ENCODE data around the gene CCNB1.
A peak's percentile ranks its signal among the peaks of the same experiment; 100 is the strongest.
"Not testable (repeated sequence)": the region's sequence is repeated elsewhere in the genome, so short reads cannot be mapped to it uniquely, and the experiment has no call there.

Gene CCNB1

DNA sequence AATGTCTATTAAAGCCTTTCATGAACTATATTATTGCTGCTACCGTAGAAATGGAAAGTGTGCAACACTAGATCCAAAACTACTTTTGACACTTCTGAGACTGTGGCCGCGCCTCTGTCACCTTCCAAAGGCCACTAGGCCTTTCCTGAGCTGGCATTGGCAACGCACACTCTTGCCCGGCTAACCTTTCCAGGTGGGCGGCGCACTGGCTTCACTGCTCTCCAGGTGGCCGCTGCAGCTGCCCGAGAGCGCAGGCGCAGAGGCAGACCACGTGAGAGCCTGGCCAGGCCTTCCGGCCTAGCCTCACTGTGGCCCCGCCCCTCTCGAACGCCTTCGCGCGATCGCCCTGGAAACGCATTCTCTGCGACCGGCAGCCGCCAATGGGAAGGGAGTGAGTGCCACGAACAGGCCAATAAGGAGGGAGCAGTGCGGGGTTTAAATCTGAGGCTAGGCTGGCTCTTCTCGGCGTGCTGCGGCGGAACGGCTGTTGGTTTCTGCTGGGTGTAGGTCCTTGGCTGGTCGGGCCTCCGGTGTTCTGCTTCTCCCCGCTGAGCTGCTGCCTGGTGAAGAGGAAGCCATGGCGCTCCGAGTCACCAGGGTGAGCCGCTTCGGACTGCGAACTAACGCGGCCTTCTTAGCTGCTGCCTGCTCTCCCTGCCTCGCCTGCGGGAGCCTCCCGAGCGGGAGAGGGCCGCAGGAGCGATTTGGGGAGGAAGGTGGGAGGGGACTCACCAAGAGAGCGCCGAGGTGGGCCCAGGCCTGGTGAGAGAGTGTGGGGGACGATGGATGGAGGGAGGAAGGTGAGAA is at the start of gene CCNB1:
Gene CCNB1 (plus strand): TSS at position 465 of the 807 bp plus-strand sequence. CDS start 113 bp downstream, at position 578.
- no peaks in the 10 kb centered on the region for H3K36me3 ChIP-seq (ENCODE audit: control insufficient read depth, insufficient read depth, low read length)
- H3K4me3 ChIP-seq (ENCODE audit: low read length), result peak within 1 kb of the TSS; percentile 86
- peak within 1 kb of the TSS; percentile 69 for H3K9ac ChIP-seq (ENCODE audit: low read length)
- H3K9me3 ChIP-seq (ENCODE audit: control insufficient read depth, low read length), result no peaks in the 10 kb centered on the region
- peaks cover 13% of the 10 kb centered on the region for H3K4me1 ChIP-seq (ENCODE audit: control insufficient read depth, insufficient read depth, low read length)
- no peaks in the 10 kb centered on the region for H3K27me3 ChIP-seq (ENCODE audit: control insufficient read depth, insufficient read depth, low read length)

DNA sequence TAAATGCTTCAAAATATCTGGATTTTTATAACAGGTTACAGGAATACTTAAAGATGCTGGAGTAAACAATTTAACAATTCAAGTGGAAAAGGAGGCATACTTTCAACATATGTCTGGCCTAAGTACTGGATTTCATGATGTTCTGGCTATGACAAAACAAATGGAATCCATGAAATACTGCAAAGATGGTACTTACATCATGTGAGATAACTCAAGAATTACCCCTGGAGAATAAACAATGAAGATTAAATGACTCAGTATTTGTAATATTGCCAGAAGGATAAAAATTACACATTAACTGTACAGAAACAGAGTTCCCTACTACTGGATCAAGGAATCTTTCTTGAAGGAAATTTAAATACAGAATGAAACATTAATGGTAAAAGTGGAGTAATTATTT is 37.5 kb upstream of the CCNB1 start:
- Histone ChIP-seq H3K9ac (ENCODE audit: low read length) (no peak overlapping the region), H3K4me3 (ENCODE audit: low read length) (no peak overlapping the region), H3K27me3 (ENCODE audit: control insufficient read depth, insufficient read depth, low read length) (no peaks in the 10 kb centered on the region), H3K4me1 (ENCODE audit: control insufficient read depth, insufficient read depth, low read length) (no peaks in the 10 kb centered on the region), H3K36me3 (ENCODE audit: control insufficient read depth, insufficient read depth, low read length) (no peaks in the 10 kb centered on the region), H3K9me3 (ENCODE audit: control insufficient read depth, low read length) (no peaks in the 10 kb centered on the region)

DNA sequence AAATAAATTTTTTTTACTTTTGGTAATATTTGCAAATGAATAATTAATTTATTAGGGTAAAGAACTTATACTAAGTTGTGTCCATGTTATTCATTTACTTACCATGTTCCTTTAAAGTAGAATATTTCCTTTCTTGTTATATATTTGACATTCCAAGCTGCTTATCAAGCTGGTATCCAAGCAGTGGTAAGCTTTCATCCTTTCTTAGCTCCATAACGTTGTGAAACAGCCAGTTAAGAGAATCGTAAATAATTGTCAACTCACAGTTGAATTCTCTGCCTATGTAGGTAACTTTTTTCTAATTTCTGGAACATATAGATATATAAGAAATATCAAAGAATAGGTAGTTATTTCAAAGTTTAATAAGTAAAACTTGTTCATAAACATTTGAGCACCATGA is 36.7 kb upstream of the CCNB1 start:
- no peaks in the 10 kb centered on the region for H3K4me1 ChIP-seq (ENCODE audit: control insufficient read depth, insufficient read depth, low read length)
- no peaks in the 10 kb centered on the region for H3K9me3 ChIP-seq (ENCODE audit: control insufficient read depth, low read length)
- no peaks in the 10 kb centered on the region for H3K36me3 ChIP-seq (ENCODE audit: control insufficient read depth, insufficient read depth, low read length)
- no peaks in the 10 kb centered on the region for H3K27me3 ChIP-seq (ENCODE audit: control insufficient read depth, insufficient read depth, low read length)
- H3K4me3 ChIP-seq (ENCODE audit: low read length), result no peak overlapping the region
- H3K9ac ChIP-seq (ENCODE audit: low read length), result no peak overlapping the region

DNA sequence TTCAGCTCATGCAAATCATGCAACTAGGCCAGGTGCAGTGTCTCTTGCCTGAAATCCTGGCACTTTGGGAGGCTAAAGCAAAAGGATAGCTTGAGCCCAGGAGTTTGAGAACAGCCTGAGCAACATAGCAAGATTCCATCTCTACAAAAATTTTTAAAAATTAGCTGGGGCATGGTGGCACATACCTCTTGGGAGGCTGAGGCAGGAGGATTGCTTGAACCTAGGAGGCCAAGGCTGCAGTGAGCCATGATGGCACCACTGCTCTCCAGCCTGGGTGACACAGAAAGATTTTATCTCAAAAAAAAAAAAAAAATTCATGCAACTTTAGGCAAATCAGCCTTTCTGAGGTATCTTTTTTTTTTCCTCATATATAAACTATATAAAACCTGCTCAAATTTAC is 35.6 kb upstream of the CCNB1 start:
- H3K4me1 ChIP-seq (ENCODE audit: control insufficient read depth, insufficient read depth, low read length), result no peaks in the 10 kb centered on the region
- H3K4me3 ChIP-seq (ENCODE audit: low read length), result no peak overlapping the region
- no peak overlapping the region for H3K9ac ChIP-seq (ENCODE audit: low read length)
- H3K36me3 ChIP-seq (ENCODE audit: control insufficient read depth, insufficient read depth, low read length), result no peaks in the 10 kb centered on the region
- no peaks in the 10 kb centered on the region for H3K9me3 ChIP-seq (ENCODE audit: control insufficient read depth, low read length)
- no peaks in the 10 kb centered on the region for H3K27me3 ChIP-seq (ENCODE audit: control insufficient read depth, insufficient read depth, low read length)

DNA sequence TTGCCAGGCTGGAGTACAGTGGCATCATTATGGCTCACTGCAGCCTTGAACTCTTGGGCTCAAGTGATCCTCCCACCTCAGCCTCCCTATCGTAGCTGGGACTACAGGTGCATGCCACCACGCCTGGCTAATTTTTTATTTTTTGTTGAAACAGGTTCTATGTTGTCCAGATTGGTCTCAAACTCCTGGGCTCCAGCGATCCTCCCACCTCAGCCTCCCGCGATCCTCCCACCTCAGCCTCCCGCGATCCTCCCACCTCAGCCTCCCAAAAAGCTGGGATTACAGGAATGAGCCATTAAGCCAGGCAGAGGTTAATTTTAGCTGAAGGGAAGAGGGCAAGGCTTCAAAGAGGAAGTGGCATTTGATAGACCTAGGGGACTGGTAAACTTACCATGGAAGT is 32.8 kb upstream of the CCNB1 start:
- Histone ChIP-seq H3K36me3 (ENCODE audit: control insufficient read depth, insufficient read depth, low read length) (no peaks in the 10 kb centered on the region), H3K27me3 (ENCODE audit: control insufficient read depth, insufficient read depth, low read length) (no peaks in the 10 kb centered on the region), H3K9me3 (ENCODE audit: control insufficient read depth, low read length) (no peaks in the 10 kb centered on the region), H3K9ac (ENCODE audit: low read length) (no peak overlapping the region), H3K4me1 (ENCODE audit: control insufficient read depth, insufficient read depth, low read length) (no peaks in the 10 kb centered on the region), H3K4me3 (ENCODE audit: low read length) (no peak overlapping the region)

DNA sequence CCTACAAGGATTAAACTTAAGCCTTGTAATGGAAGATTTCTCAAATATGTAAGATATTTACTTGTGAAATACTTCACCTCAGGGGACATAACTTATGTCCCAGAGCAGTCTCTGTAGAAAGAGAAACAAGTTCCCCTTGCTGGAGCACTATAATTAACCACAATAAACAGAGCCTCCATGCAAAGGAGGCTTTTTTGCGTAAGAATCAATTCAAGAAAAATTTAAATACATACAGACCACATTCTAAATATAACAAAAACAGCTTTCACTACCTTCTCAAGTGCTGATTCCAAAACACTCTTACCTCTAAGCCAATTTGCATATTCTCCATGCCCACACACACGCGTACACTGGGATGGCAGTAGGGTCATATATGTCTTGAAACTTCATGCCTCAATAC is 30.7 kb upstream of the CCNB1 start:
- Histone ChIP-seq H3K9ac (ENCODE audit: low read length) (no peak overlapping the region), H3K27me3 (ENCODE audit: control insufficient read depth, insufficient read depth, low read length) (no peaks in the 10 kb centered on the region), H3K9me3 (ENCODE audit: control insufficient read depth, low read length) (no peaks in the 10 kb centered on the region), H3K36me3 (ENCODE audit: control insufficient read depth, insufficient read depth, low read length) (no peaks in the 10 kb centered on the region), H3K4me3 (ENCODE audit: low read length) (no peak overlapping the region), H3K4me1 (ENCODE audit: control insufficient read depth, insufficient read depth, low read length) (no peaks in the 10 kb centered on the region)

DNA sequence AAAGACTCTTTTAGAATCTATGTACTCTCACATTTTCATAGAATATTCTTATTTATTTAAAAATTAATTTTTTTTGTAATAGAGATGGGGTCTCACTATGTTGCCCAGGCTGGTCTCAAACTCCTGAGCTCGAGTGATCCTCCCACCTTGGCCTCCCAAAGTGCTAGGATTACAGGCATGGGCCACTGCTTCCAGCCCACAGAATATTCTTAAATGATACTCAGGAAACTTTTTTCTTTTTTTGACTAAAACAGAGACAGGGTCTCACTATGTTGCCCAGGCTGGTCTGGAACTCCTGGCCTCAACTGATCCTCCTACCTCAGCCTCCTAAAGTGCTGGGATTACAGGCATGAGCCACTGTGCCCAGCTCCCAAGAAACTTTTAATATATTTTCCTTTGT is 29.7 kb upstream of the CCNB1 start:
- not testable (repeated sequence) for H3K9ac ChIP-seq (ENCODE audit: low read length); H3K4me1 ChIP-seq (ENCODE audit: control insufficient read depth, insufficient read depth, low read length); H3K36me3 ChIP-seq (ENCODE audit: control insufficient read depth, insufficient read depth, low read length); H3K27me3 ChIP-seq (ENCODE audit: control insufficient read depth, insufficient read depth, low read length); H3K4me3 ChIP-seq (ENCODE audit: low read length); H3K9me3 ChIP-seq (ENCODE audit: control insufficient read depth, low read length)

DNA sequence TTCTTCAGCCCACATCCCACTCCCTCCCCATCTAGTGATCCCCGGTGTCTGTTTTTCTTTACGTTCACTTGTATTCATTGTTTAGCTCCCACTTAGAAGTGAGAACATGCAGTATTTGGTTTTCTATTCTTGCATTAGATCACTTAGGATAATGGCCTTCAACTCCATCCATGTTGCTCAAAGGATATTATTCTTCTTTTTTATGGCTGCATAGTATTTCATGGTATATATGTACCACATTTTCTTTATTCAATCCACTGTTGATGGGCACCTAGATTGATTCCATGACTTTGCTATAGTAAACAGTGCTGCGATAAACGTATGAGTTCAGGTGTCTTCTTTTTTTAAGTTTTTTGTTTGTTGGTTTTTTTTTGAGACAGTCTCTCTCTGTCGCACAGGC is 29.1 kb upstream of the CCNB1 start:
- Histone ChIP-seq H3K4me1 (ENCODE audit: control insufficient read depth, insufficient read depth, low read length) (no peaks in the 10 kb centered on the region), H3K4me3 (ENCODE audit: low read length) (no peak overlapping the region), H3K9me3 (ENCODE audit: control insufficient read depth, low read length) (no peaks in the 10 kb centered on the region), H3K27me3 (ENCODE audit: control insufficient read depth, insufficient read depth, low read length) (no peaks in the 10 kb centered on the region), H3K36me3 (ENCODE audit: control insufficient read depth, insufficient read depth, low read length) (no peaks in the 10 kb centered on the region), H3K9ac (ENCODE audit: low read length) (no peak overlapping the region)

DNA sequence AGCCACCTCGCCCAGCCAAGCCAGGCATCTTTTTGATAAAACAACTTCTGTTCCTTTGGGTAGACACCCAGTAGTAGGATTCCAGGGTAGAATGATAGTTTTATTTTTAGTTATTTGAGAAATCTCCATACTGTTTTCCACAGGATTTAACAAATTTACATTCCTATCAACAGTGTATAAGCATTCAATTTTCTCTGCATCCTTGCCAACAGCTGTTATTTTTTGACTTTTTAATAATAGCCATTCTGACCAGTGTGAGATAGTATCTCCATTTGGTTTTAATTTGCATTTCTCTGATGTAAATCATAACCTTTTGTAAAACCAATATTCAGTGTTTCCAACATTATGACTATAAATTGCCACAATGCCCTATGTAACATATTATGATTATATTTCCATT is 28.2 kb upstream of the CCNB1 start:
- H3K27me3 ChIP-seq (ENCODE audit: control insufficient read depth, insufficient read depth, low read length), result no peaks in the 10 kb centered on the region
- no peaks in the 10 kb centered on the region for H3K9me3 ChIP-seq (ENCODE audit: control insufficient read depth, low read length)
- no peak overlapping the region for H3K4me3 ChIP-seq (ENCODE audit: low read length)
- H3K4me1 ChIP-seq (ENCODE audit: control insufficient read depth, insufficient read depth, low read length), result no peaks in the 10 kb centered on the region
- no peaks in the 10 kb centered on the region for H3K36me3 ChIP-seq (ENCODE audit: control insufficient read depth, insufficient read depth, low read length)
- H3K9ac ChIP-seq (ENCODE audit: low read length), result no peak overlapping the region

DNA sequence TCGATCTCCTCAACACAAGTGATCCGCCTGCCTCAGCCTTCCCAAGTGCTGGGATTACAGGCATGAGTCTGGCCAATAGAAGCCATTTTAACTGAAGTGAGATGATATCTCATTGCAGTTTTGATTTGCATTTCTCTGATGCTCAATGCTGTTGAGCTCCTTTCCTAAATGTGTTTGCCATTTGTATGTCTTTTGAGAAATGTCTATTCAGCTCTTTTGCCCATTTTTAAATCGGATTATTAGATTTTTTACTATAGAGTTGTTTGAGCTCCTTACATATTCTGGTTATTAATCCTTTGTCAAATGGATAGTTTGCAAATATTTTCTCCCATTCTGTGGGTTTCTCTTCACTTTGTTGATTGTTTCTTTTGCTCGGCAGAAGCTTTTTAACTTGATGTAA is 26.7 kb upstream of the CCNB1 start:
- not testable (repeated sequence) for H3K4me1 ChIP-seq (ENCODE audit: control insufficient read depth, insufficient read depth, low read length); H3K9me3 ChIP-seq (ENCODE audit: control insufficient read depth, low read length); H3K4me3 ChIP-seq (ENCODE audit: low read length); H3K27me3 ChIP-seq (ENCODE audit: control insufficient read depth, insufficient read depth, low read length); H3K36me3 ChIP-seq (ENCODE audit: control insufficient read depth, insufficient read depth, low read length); H3K9ac ChIP-seq (ENCODE audit: low read length)

DNA sequence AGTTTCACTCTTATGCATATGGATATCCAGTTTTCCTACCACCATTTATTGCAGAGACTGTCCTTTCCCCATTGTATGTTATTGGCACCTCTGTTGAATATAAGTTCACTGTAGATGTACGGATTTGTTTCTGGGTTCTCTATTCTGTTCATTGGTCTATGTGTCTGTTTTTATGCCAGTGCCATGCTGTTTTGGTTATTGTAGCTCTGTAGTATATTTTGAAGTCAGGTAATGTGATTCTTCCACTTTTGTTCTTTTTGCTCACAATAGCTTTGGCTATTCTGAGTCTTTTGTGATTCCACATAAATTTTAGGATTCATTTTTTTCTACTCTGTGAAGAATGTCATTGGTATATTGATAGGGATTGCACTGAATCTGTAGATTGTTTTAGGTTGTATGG is 26.1 kb upstream of the CCNB1 start:
- H3K9me3 ChIP-seq (ENCODE audit: control insufficient read depth, low read length), result no peaks in the 10 kb centered on the region
- H3K9ac ChIP-seq (ENCODE audit: low read length), result no peak overlapping the region
- H3K27me3 ChIP-seq (ENCODE audit: control insufficient read depth, insufficient read depth, low read length), result no peaks in the 10 kb centered on the region
- no peak overlapping the region for H3K4me3 ChIP-seq (ENCODE audit: low read length)
- H3K36me3 ChIP-seq (ENCODE audit: control insufficient read depth, insufficient read depth, low read length), result no peaks in the 10 kb centered on the region
- H3K4me1 ChIP-seq (ENCODE audit: control insufficient read depth, insufficient read depth, low read length), result no peaks in the 10 kb centered on the region

DNA sequence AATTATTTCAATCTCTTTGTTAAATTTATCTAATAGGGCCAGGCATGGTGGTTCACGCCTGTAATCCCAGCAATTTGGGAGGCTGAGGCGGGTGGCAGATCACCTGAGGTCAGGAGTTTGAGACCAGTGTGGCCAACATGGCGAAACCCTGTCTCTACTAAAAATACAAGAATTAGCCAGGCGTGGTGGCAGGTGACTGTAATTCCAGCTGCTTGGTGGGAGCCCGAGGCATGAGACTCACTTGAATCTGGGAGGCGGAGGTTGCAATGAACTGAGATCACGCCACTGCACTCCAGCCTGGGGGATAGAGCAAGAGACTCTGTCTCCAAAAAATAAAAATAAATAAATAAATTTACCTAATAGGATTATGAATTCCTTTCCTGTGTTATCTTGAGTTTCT is 18.4 kb upstream of the CCNB1 start:
- not testable (repeated sequence) for H3K27me3 ChIP-seq (ENCODE audit: control insufficient read depth, insufficient read depth, low read length); H3K36me3 ChIP-seq (ENCODE audit: control insufficient read depth, insufficient read depth, low read length); H3K9me3 ChIP-seq (ENCODE audit: control insufficient read depth, low read length); H3K4me1 ChIP-seq (ENCODE audit: control insufficient read depth, insufficient read depth, low read length); H3K9ac ChIP-seq (ENCODE audit: low read length); H3K4me3 ChIP-seq (ENCODE audit: low read length)

Data from mucosa of stomach (tissue), 1 donor.